Sigmoid colon (tissue), 4 donors: Measurements from ENCODE around the gene BST1.

Experiments used
- EP300 ChIP-seq, 4 donors: sonication (generic); formaldehyde crosslinking; IDR thresholded peaks; one replicate each; pipeline ENCODE4 v1.6.1; 2017; ENCODE audit warnings: antibody characterized with exemption in 4 of 4
- POLR2A ChIP-seq, 2 donors: fragments of 450-650 bp; IDR thresholded peaks; one replicate each; pipeline ENCODE4 v1.6.1; 2016; ENCODE audit warnings: antibody characterized with exemption in 2 of 2, mild to moderate bottlenecking in 2 of 2, moderate library complexity in 2 of 2
- POLR2AphosphoS5 ChIP-seq, 4 donors: sonication (generic); formaldehyde crosslinking; IDR thresholded peaks; one replicate each; pipeline ENCODE4 v1.6.1; 2017; ENCODE audit warnings: antibody characterized with exemption in 4 of 4
- TF ChIP-seq, protein P1 (sequence below), 4 experiments: fragments of 450-650 bp in 3 of 4; fragments of 200-600 bp in 1 of 4; IDR thresholded peaks; one replicate each; pipeline ENCODE4 v1.5.1; 2016 to 2019; ENCODE audit warnings: antibody characterized with exemption in 4 of 4, mild to moderate bottlenecking in 3 of 4, moderate library complexity in 2 of 4

DNA sequence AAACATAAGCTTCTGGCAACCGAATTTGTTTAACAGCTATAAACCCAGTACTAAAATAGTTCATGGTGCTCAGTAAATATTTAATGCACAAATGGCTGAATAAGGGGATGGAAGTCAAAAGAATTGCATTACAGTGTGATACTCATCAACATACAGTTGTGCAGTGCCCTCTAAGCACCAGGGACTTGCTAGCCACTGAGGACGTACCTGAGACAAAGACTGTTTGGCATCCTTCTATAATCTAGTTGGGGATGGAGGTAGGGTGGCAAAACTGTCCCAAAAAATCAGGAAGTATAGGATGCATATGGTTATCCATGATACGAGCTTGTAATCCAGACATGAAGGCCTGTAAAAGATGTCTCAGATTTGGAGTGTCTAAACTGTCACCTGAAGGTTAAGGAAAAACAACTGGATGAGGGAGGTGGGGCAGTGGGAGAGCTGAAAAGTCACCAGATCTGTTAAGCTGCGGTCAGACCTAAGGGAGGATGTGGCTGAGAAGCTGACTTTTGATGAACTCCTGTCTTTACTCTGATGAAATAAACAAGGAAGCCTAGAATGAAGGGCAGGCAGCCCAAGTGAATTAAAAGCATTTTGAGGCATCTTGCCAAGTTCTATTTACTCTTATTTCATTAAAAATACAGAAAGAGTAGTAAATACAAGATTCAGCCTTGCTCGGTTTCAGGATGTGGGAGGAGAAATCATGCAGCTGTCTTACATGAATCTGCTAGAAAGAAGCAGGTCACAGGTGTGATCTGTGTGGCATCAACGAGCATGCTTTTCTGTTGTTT is 63.2 kb downstream of the BST1 start:
- TF ChIP-seq POLR2AphosphoS5 (IDR thresholded peaks at IDR 0.05) (no peak), POLR2A (IDR thresholded peaks at IDR 0.05) (no peak), EP300 (IDR thresholded peaks at IDR 0.05) (no peak)
- TF ChIP-seq, protein P1, sequence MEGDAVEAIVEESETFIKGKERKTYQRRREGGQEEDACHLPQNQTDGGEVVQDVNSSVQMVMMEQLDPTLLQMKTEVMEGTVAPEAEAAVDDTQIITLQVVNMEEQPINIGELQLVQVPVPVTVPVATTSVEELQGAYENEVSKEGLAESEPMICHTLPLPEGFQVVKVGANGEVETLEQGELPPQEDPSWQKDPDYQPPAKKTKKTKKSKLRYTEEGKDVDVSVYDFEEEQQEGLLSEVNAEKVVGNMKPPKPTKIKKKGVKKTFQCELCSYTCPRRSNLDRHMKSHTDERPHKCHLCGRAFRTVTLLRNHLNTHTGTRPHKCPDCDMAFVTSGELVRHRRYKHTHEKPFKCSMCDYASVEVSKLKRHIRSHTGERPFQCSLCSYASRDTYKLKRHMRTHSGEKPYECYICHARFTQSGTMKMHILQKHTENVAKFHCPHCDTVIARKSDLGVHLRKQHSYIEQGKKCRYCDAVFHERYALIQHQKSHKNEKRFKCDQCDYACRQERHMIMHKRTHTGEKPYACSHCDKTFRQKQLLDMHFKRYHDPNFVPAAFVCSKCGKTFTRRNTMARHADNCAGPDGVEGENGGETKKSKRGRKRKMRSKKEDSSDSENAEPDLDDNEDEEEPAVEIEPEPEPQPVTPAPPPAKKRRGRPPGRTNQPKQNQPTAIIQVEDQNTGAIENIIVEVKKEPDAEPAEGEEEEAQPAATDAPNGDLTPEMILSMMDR (IDR thresholded peaks at IDR 0.05): no peak
